ENCODE measurements around the gene CAMK1G.

CAMK1G gene

GRCh38 chr1:209583408-209583807, at the start of gene CAMK1G:
TSS of gene CAMK1G (plus strand) at chr1:209583714. CDS start at chr1:209594984, 11,270 bp downstream.
- DNase-seq: peak; percentile 17

GRCh38 chr1:209534496-209535250, 48.8 kb upstream of the CAMK1G start:
- no peak for DNase-seq

- DNase-seq: no peak
Measured at GRCh38 chr1:209536843-209537242, 46.7 kb upstream of the CAMK1G start.

GRCh38 chr1:209537336-209538114, 46.0 kb upstream of the CAMK1G start:
- DNase-seq: no peak

- no peak for DNase-seq
Measured at GRCh38 chr1:209539576-209539975, 43.9 kb upstream of the CAMK1G start.

GRCh38 chr1:209542585-209542984, 40.9 kb upstream of the CAMK1G start:
- no peak for DNase-seq

GRCh38 chr1:209544098-209544497, 39.4 kb upstream of the CAMK1G start:
- DNase-seq: no peak

- no peak for DNase-seq
Measured at GRCh38 chr1:209545423-209545822, 38.1 kb upstream of the CAMK1G start.

GRCh38 chr1:209546390-209547085, 37.0 kb upstream of the CAMK1G start:
- DNase-seq: no peak

- DNase-seq: no peak
Measured at GRCh38 chr1:209547626-209548025, 35.9 kb upstream of the CAMK1G start.

GRCh38 chr1:209549443-209550205, 33.9 kb upstream of the CAMK1G start:
- DNase-seq: no peak

GRCh38 chr1:209550519-209550918, 33.0 kb upstream of the CAMK1G start:
- DNase-seq: no peak

GRCh38 chr1:209552406-209553264, 30.9 kb upstream of the CAMK1G start:
- no peak for DNase-seq

GRCh38 chr1:209554761-209555611, 28.5 kb upstream of the CAMK1G start:
- no peak for DNase-seq

GRCh38 chr1:209556162-209556690, 27.3 kb upstream of the CAMK1G start:
- no peak for DNase-seq

- no peak for DNase-seq
Measured at GRCh38 chr1:209557221-209557620, 26.3 kb upstream of the CAMK1G start.

- no peak for DNase-seq
Measured at GRCh38 chr1:209560529-209560928, 23.0 kb upstream of the CAMK1G start.

- DNase-seq: no peak
Measured at GRCh38 chr1:209560952-209561351, 22.6 kb upstream of the CAMK1G start.

- DNase-seq: no peak
Measured at GRCh38 chr1:209561532-209561931, 22.0 kb upstream of the CAMK1G start.

GRCh38 chr1:209564849-209565248, 18.7 kb upstream of the CAMK1G start:
- no peak for DNase-seq
